ENCODE results near the gene ZNF624.

The ZNF624 gene

DNA sequence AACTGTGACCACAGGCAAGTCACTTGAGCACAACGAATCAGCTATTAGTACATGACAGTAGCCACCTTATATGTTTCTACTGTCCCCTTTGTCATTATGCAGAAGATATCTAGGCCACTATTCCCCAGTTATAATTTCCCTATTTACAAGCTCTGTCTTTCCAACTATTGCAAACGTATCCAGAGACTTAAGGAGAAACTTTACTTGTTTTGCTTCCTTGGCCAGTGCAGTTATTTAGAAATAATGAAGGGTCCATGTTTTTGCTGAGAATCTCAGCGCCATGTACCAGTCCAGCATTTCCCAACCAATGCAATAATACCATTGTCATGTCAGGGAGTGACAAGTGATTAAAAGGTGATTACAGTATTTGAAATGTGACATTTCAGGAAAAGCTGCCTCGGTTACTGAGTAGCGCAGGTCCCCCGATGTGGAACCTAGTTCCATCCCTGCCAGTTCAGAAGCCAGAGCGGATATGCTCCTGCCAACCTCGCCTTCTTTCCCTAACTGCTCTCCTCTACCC lies 743 bp downstream of the ZNF624 start:
- H3K27me3 ChIP-seq (ENCODE audit: insufficient read depth, low read length): no peaks in the 10 kb centered on the region
- peaks cover 10% of the 10 kb centered on the region for H3K4me1 ChIP-seq (ENCODE audit: insufficient read depth, low read length)
- peak overlapping the region; percentile 60 for H3K4me3 ChIP-seq (ENCODE audit: low read length)

DNA sequence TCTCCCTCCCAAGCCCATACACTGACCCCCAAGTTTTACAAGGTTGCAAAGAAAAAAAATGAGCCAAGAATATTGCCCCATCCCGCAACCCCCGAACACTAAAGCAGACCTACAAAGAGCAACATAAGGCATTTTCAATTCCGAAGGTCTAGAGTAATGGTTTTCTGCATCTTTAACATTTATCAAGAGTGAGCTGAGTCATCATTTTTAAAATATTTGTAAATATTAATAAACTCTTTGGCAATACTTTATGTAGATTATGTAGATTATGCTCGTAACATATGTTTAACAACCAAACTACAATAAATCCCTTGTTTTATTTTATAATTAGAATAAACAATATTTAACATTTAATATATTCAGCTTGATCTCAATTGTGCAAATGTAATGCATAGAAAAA lies 1.4 kb downstream of the ZNF624 start:
- Histone ChIP-seq H3K27me3 (ENCODE audit: insufficient read depth, low read length) (no peaks in the 10 kb centered on the region), H3K9me3 (ENCODE audit: low read length) (peaks cover 4% of the 10 kb centered on the region), H3K36me3 (ENCODE audit: insufficient read depth, low read length) (peaks cover 23% of the 10 kb centered on the region), H2AFZ (ENCODE audit: low read depth, low read length) (no peak overlapping the region), H3K4me1 (ENCODE audit: insufficient read depth, low read length) (peaks cover 10% of the 10 kb centered on the region), H3K4me3 (ENCODE audit: low read length) (peak overlapping the region; percentile 60)

More for the DNA sequence above, 743 bp downstream of the ZNF624 start:
- Histone ChIP-seq H3K9me3 (ENCODE audit: low read length) (peaks cover 3% of the 10 kb centered on the region), H2AFZ (ENCODE audit: low read depth, low read length) (peak overlapping the region; percentile 59), H3K36me3 (ENCODE audit: insufficient read depth, low read length) (peaks cover 21% of the 10 kb centered on the region)

DNA sequence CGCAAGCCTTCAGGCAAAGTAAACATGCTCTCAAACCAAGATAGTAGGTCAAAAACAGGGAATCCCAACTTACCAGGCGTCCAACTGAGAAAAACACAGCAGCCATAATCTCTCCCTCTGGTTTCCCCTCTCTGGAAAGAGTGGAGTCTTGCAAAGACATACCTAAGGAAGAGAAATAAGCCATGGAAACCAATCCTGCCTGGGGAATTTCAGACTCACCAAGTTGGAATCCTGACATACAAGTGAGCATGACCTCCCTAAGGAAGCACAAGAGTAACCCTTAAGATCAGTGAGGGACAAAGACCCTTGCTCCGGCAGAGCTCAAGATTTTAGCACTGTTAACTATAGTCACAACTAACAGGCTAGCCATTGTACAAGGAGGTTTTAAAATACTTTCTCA lies 4.1 kb downstream of the ZNF624 start:
- H3K4me1 ChIP-seq (ENCODE audit: insufficient read depth, low read length): peaks cover 10% of the 10 kb centered on the region
- peaks cover 43% of the 10 kb centered on the region for H3K36me3 ChIP-seq (ENCODE audit: insufficient read depth, low read length)
- H3K27me3 ChIP-seq (ENCODE audit: insufficient read depth, low read length): no peaks in the 10 kb centered on the region
- no peak overlapping the region for H2AFZ ChIP-seq (ENCODE audit: low read depth, low read length)
- no peak overlapping the region for H3K4me3 ChIP-seq (ENCODE audit: low read length)
- H3K9me3 ChIP-seq (ENCODE audit: low read length): peaks cover 15% of the 10 kb centered on the region

DNA sequence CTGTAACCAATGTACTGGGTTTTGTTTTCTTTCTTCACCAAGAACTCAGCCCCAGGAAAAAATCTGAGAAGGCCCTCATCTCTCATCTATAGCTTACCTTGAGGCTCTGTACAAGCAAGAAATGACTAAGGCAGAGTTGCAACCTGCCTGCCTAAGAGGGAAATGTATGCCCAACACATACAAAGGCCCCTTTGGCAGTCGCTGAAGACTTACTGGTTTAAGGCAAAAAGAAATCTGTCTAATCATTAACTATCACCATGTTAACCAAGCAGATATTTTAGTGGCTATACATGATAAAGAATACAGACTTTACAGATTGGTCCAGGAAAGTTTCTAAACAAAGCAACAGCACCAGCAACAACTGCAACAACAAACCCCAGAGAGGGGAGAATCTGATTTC lies 14.2 kb downstream of the ZNF624 start:
- H3K36me3 ChIP-seq (ENCODE audit: insufficient read depth, low read length): peaks cover 22% of the 10 kb centered on the region
- H3K9me3 ChIP-seq (ENCODE audit: low read length): peaks cover 17% of the 10 kb centered on the region

DNA sequence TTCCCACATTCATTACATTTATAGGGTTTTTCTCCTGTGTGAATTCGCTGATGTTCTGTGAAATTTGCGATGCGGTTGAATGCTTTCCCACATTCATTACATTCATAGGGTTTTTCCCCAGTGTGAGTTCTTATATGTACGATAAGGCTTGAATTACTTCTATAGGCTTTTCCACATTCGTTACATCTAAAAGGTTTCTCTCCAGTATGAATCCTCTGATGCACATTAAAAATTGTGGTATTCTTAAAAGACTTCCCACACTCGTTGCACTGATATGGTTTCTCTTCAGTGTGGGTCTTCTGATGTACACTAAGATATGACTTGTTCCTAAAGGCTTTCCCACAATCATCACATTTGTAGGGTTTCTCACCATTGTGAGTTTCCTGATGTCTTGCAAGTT lies 30.4 kb downstream of the ZNF624 start:
- Histone ChIP-seq H3K4me3 (ENCODE audit: low read length) (no peak overlapping the region), H3K9me3 (ENCODE audit: low read length) (peaks cover 66% of the 10 kb centered on the region), H2AFZ (ENCODE audit: low read depth, low read length) (no peak overlapping the region), H3K27me3 (ENCODE audit: insufficient read depth, low read length) (no peaks in the 10 kb centered on the region), H3K4me1 (ENCODE audit: insufficient read depth, low read length) (no peaks in the 10 kb centered on the region), H3K36me3 (ENCODE audit: insufficient read depth, low read length) (peaks cover 41% of the 10 kb centered on the region)

More for the DNA sequence above, 14.2 kb downstream of the ZNF624 start:
- Histone ChIP-seq H3K4me3 (ENCODE audit: low read length) (no peak overlapping the region), H3K27me3 (ENCODE audit: insufficient read depth, low read length) (no peaks in the 10 kb centered on the region), H3K4me1 (ENCODE audit: insufficient read depth, low read length) (no peaks in the 10 kb centered on the region), H2AFZ (ENCODE audit: low read depth, low read length) (no peak overlapping the region)

DNA sequence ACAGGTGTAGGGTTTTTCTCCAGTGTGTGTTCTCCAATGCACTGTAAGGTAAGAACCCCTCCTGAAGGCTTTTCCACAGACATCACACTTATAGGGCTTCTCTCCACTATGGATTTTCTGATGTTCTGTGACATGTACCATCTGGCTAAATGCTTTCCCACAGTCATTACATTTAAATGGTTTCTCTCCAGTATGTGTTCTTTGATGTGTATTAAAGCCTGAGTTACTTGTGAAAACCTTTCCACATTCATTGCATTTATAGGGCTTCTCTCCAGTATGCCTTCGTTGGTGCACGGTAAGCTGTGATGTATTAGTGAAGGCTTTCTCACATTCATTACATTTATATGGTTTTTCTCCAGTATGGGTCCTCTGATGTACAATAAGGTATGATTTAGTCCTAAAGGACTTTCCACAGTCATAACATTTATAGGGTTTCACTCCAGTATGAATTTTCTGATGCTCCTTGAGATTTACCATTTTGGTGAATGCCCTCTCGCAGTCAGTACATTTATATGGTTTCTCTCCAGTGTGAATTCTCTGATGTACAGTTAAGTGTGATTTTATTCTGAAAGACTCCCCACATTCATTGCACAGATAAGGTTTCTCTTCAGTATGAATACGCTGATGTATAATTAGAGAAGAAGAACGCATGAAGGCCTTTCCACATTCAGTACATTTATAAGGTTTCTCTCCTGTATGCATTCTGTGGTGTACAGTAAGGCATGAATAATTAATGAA lies 30.9 kb downstream of the ZNF624 start:
- Histone ChIP-seq H3K36me3 (ENCODE audit: insufficient read depth, low read length) (peaks cover 40% of the 10 kb centered on the region), H3K4me1 (ENCODE audit: insufficient read depth, low read length) (no peaks in the 10 kb centered on the region), H3K9me3 (ENCODE audit: low read length) (peaks cover 66% of the 10 kb centered on the region), H3K27me3 (ENCODE audit: insufficient read depth, low read length) (no peaks in the 10 kb centered on the region), H2AFZ (ENCODE audit: low read depth, low read length) (no peak overlapping the region), H3K4me3 (ENCODE audit: low read length) (no peak overlapping the region)

DNA sequence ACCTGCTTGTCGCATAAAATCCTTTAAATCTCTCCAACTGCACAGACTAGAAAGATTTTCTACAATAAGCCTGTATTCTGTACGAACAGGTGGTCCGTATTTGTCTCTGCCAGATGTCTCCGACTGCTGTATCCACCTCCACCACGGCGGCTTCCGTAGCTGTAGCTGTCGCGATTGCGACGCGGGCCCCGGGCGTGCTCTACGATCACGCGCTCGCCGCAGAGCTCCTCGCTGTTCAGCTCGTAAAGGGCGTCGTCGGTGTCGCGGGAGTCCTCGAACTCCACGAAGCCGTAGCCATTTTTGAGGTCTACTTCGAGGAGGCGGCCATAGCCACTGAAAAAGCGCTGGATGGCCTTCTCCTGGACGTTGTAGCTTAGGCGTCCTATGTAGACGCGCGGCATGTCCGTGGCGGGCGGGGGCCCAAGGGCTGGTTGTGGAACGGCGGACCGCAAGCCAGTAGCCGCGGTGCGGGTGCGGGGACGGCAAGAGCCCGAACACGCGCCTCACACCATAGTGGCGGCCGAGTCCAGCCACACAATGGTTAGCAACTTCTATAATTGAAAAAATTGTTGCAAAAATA lies 36.1 kb downstream of the ZNF624 start:
- Histone ChIP-seq H3K4me3 (ENCODE audit: low read length) (no peak overlapping the region), H3K27me3 (ENCODE audit: insufficient read depth, low read length) (no peaks in the 10 kb centered on the region), H3K4me1 (ENCODE audit: insufficient read depth, low read length) (no peaks in the 10 kb centered on the region), H3K36me3 (ENCODE audit: insufficient read depth, low read length) (peaks cover 6% of the 10 kb centered on the region), H2AFZ (ENCODE audit: low read depth, low read length) (no peak overlapping the region), H3K9me3 (ENCODE audit: low read length) (peaks cover 31% of the 10 kb centered on the region)

DNA sequence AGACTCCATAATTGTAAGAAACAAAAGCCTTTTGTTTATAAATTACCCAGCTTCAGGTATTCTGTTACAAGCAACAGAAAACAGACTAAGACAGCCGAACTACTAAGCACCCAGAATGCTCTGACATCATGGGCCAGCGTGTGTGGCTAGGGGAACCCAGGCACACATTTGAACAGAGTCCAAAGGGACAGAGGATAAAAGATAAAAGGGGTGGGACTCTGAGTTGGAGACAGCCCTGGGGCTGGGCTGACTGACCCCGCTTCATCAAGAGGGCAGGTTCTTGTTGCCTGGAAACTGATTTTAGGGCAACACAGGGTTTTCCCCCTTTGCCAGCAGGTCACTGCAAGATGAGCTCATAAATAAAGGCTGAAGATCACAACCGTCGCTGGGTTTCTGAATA lies 54.1 kb downstream of the ZNF624 start:
- no peak overlapping the region for H2AFZ ChIP-seq (ENCODE audit: low read depth, low read length)
- no peaks in the 10 kb centered on the region for H3K36me3 ChIP-seq (ENCODE audit: insufficient read depth, low read length)
- no peak overlapping the region for H3K4me3 ChIP-seq (ENCODE audit: low read length)
- peaks cover 5% of the 10 kb centered on the region for H3K9me3 ChIP-seq (ENCODE audit: low read length)
- no peaks in the 10 kb centered on the region for H3K27me3 ChIP-seq (ENCODE audit: insufficient read depth, low read length)
- no peaks in the 10 kb centered on the region for H3K4me1 ChIP-seq (ENCODE audit: insufficient read depth, low read length)

DNA sequence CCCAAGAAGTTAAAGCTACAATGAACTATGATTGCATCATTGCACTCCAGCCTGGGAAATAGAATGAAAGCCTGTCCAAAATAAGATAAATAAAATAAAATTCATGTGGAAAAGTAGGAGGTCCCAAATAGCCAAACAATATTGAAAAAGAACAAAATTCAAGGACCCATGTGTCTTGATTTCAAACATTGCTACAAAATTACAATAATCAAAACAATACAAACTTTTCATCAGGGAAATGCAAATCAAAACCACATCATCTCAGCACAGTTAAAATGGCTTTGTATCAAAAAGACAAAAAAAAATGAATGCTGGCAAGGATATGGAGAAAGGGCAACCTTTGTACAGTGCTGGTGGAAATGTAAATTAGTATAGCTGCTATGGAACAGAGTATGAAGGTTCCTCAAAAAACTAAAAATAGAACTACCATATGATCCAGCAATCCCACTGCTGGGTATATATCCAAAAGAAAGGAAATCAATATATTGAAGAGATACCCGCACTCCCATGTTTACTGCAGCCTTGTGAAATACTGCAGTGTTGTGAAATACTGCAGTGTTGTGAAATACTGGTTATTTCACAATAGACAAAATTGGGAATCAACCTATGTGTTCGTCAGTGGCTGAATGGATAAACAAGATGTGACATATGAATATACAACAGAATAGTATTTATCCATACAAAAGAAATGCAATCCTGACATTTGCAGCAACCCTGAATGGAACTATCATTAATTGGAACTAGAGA lies 60.1 kb downstream of the ZNF624 start:
- Histone ChIP-seq H3K36me3 (ENCODE audit: insufficient read depth, low read length) (no peaks in the 10 kb centered on the region), H2AFZ (ENCODE audit: low read depth, low read length) (no peak overlapping the region), H3K4me1 (ENCODE audit: insufficient read depth, low read length) (no peaks in the 10 kb centered on the region), H3K4me3 (ENCODE audit: low read length) (no peak overlapping the region), H3K9me3 (ENCODE audit: low read length) (peaks cover 3% of the 10 kb centered on the region), H3K27me3 (ENCODE audit: insufficient read depth, low read length) (no peaks in the 10 kb centered on the region)

DNA sequence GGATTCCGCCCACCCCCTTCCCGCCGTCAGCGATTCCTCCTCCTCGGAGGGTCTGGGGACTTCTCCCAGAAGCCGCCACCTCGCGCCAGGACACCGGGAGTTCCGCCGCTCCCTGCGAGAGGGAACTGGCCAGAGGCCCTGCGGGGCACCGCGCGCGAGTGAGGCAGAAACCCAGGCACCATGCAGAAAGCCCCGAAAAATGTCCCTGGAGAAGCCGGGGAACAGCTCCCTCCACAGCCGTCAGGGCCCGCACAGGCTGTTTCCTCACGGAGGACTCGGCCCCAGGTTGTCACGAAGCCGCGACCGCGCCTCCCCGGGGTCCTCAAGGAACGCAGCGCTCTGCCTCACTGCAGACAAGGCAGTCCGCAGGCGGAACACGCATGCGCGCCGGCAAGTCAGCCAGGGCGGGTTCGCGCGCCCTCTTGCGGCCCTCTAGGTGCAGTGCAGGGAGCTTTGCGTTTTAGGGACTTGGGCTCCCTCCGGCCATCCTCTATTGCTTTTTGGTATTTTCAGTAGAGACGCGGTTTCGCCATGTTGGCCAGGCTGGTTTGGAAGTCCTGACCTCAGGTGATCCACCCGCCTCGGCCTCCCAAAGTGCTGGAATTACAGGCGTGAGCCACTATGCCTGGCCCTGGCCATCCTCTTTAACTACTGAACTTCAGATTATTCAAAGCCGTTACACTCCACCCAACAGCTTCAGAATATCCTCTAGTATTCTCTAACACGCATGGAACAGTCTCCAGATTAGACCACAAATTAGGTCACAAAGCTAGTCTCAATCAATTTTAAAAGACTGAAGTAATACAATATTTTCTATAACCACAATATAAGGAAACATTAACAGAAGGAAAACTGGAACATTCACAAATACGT lies 64.3 kb downstream of the ZNF624 start:
- H3K36me3 ChIP-seq (ENCODE audit: insufficient read depth, low read length): no peaks in the 10 kb centered on the region
- no peaks in the 10 kb centered on the region for H3K4me1 ChIP-seq (ENCODE audit: insufficient read depth, low read length)
- peaks cover 8% of the 10 kb centered on the region for H3K27me3 ChIP-seq (ENCODE audit: insufficient read depth, low read length)
- peaks cover 5% of the 10 kb centered on the region for H3K9me3 ChIP-seq (ENCODE audit: low read length)
- H3K4me3 ChIP-seq (ENCODE audit: low read length): peak overlapping the region; percentile 66
- H2AFZ ChIP-seq (ENCODE audit: low read depth, low read length): peak overlapping the region; percentile 99

DNA sequence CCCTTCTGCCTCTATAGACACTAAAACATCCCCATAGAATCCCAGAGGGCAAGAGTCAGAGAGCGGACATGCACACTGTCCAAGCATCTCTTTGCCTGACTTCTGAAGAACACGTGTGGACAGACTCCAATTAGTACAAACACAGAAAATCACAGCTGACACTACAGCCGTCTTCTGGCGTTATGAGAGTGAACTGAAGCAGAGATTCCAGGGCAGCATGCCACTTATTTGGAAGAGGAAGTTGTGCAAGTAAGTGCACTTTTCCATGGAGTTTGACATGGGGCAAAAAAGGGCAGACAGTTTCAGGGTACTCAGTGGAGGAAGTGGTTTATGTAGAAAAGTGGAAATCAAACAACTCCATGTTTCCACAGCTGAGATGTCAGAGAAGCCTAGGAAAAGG lies 67.9 kb downstream of the ZNF624 start:
- H2AFZ ChIP-seq (ENCODE audit: low read depth, low read length): no peak overlapping the region
- H3K4me3 ChIP-seq (ENCODE audit: low read length): no peak overlapping the region
- H3K27me3 ChIP-seq (ENCODE audit: insufficient read depth, low read length): peaks cover 8% of the 10 kb centered on the region
- no peaks in the 10 kb centered on the region for H3K4me1 ChIP-seq (ENCODE audit: insufficient read depth, low read length)
- H3K9me3 ChIP-seq (ENCODE audit: low read length): peaks cover 9% of the 10 kb centered on the region
- H3K36me3 ChIP-seq (ENCODE audit: insufficient read depth, low read length): no peaks in the 10 kb centered on the region

DNA sequence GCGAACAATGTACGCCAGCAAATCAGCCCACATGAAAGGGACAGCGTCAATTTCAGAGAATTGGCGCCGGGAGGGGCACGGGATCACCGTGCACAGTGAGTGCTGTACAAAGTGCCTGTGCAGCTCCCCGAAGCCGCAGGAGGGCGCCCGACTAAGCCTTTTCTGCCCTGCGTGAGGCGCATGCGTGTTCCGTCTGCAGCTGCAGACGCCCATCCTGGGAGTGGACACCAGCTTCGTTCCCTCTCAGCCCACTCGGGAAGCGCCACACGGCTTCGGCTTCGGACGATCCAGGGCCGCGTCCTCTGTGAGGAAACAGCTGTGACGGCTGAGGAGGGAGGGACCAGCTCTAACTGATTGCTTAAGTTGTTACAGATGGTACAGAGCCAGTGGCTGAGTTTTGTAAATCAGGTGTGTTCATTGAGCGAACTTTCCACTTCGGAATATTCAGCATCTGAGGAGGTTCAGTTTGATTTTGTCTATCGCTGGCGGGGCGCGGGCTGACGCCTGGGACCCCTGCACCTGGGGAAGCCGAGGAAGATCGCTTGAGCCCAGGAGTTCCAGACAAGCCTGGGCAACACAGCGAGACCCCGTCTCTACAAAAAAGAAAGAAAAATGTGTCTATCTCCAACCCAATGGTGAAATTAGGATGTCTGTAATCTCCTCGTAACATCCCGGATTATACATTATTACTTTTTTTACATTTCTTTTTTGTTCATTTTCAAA lies 69.2 kb downstream of the ZNF624 start:
- H3K9me3 ChIP-seq (ENCODE audit: low read length): peaks cover 7% of the 10 kb centered on the region
- no peaks in the 10 kb centered on the region for H3K4me1 ChIP-seq (ENCODE audit: insufficient read depth, low read length)

More for the DNA sequence above, 69.2 kb downstream of the ZNF624 start:
- H2AFZ ChIP-seq (ENCODE audit: low read depth, low read length): no peak overlapping the region
- H3K36me3 ChIP-seq (ENCODE audit: insufficient read depth, low read length): no peaks in the 10 kb centered on the region
- peaks cover 8% of the 10 kb centered on the region for H3K27me3 ChIP-seq (ENCODE audit: insufficient read depth, low read length)
- H3K4me3 ChIP-seq (ENCODE audit: low read length): peak overlapping the region; percentile 2

Measured in neuron (in vitro differentiated cells).